HepG2 (cell line): ENCODE data around the gene HTD2. TPM values are rescaled to one million over a fixed set of nuclear protein-coding genes. Genes with fewer than 3 reads are reported as not detected.

Source experiments
- ATAC-seq: fragments of 200-7000 bp; cut with Tn5 transposase; 3 replicates; pipeline ENCODE4 v1.9.1; 2020; ENCODE audit warnings: mild to moderate bottlenecking, moderate library complexity
- BruUV-seq: library from RNA; stranded (reverse); fragments of 400-500 nt; replicated peaks from 2 replicates; lab custom pipeline; 2021; lab: Mats Ljungman, UMichigan
- CTCF ChIA-PET: fragments of 300-600 bp; formaldehyde crosslinking; extraction: SDS; loops from one replicate; lab custom pipeline; 2021; ENCODE audit warnings: low total read pairs, inconsistent platforms, low intra/inter-chr PET ratio; lab: Yijun Ruan, JAX
- POLR2A ChIA-PET: fragments of 350-600 bp; sonication (Branson Sonifier 250); formaldehyde crosslinking; loops from one replicate; lab custom pipeline; 2020; ENCODE audit warnings: antibody characterized with exemption, inconsistent platforms; lab: Yijun Ruan, JAX
- DNase-seq: peaks from one replicate; pipeline ENCODE4 v3.0.0-alpha.2; 2015; ENCODE audit warnings: low spot score
- FAIRE-seq: peaks from 3 replicates; lab custom pipeline; 2011; peaks lifted over from hg19 to GRCh38; lab: Jason Lieb, UNC
- H2AFZ ChIP-seq: one replicate; pipeline ENCODE4 v1.6.1; 2011; ENCODE audit warnings: low read length, inconsistent platforms
- H3K27ac ChIP-seq: fragments of 300-600 bp; 3 replicates; pipeline ENCODE4 v1.8.0; 2011; ENCODE audit warnings: mixed run types, mild to moderate bottlenecking, mixed read lengths, low read length, inconsistent platforms; ENCODE audit not compliant: insufficient read depth; ENCODE audit errors: extremely low read length
- H3K27me3 ChIP-seq, 2 experiments: fragments of 200-600 bp in 1 of 2; 2 replicates in 1 of 2; 3 replicates in 1 of 2; pipeline versions ENCODE4 v1.6.0 to v1.8.0; 2011; ENCODE audit warnings: low read length in 2 of 2, mild to moderate bottlenecking in 2 of 2, moderate library complexity in 2 of 2, inconsistent platforms in 1 of 2; ENCODE audit not compliant: insufficient read depth in 2 of 2, control insufficient read depth in 1 of 2
- H3K36me3 ChIP-seq, 2 experiments: fragments of 200-600 bp in 1 of 2; replicated peaks in 1 of 2; 2 replicates in 1 of 2; 3 replicates in 1 of 2; pipeline versions ENCODE4 v1.5.1 to v1.8.0; 2011; ENCODE audit warnings: low read length in 2 of 2, inconsistent platforms in 1 of 2; ENCODE audit not compliant: insufficient read depth in 2 of 2, control insufficient read depth in 1 of 2
- H3K4me1 ChIP-seq: 2 replicates; pipeline ENCODE4 v1.5.1; 2012; ENCODE audit warnings: low read length, inconsistent platforms; ENCODE audit not compliant: insufficient read depth
- H3K4me2 ChIP-seq: 2 replicates; pipeline ENCODE4 v1.6.0; 2011; ENCODE audit warnings: low read depth, low read length, inconsistent platforms
- H3K4me3 ChIP-seq, 3 experiments: fragments of 200-600 bp in 1 of 3; sonication (generic), shearing (Covaris generic) in 1 of 3; replicated peaks in 1 of 3; 2 replicates each; pipeline ENCODE4 v1.5.1; 2011 to 2016; ENCODE audit warnings: low read length in 3 of 3, inconsistent platforms in 2 of 3, low read depth in 2 of 3, mild to moderate bottlenecking in 2 of 3, control low read depth in 1 of 3, mixed read lengths in 1 of 3; ENCODE audit not compliant: insufficient read depth in 1 of 3
- H3K79me2 ChIP-seq: one replicate; pipeline ENCODE4 v1.6.1; 2011; ENCODE audit warnings: low read length, inconsistent platforms; ENCODE audit not compliant: insufficient read depth
- H3K9ac ChIP-seq: 2 replicates; pipeline ENCODE4 v1.6.0; 2011; ENCODE audit warnings: mild to moderate bottlenecking, low read depth, low read length, inconsistent platforms; ENCODE audit not compliant: insufficient read depth
- H3K9me3 ChIP-seq: 2 replicates; pipeline ENCODE4 v1.5.1; 2012; ENCODE audit warnings: mild to moderate bottlenecking, low read length
- H4K20me1 ChIP-seq: 2 replicates; pipeline ENCODE4 v1.6.0; 2011; ENCODE audit warnings: inconsistent platforms, mild to moderate bottlenecking, low read length, moderate library complexity; ENCODE audit not compliant: insufficient read depth
- BCL6 ChIP-seq: IDR thresholded peaks from 2 replicates; pipeline ENCODE4 v1.6.1; 2016; ENCODE audit warnings: missing genetic modification reagents, missing compliant biosample characterization
- BRF2 ChIP-seq: sonication (generic); formaldehyde crosslinking; IDR thresholded peaks from 2 replicates; pipeline ENCODE4 v1.8.1; 2022; ENCODE audit warnings: mild to moderate bottlenecking, missing genetic modification reagents
- CHD4 ChIP-seq: fragments of 200-600 bp; sonication (generic); IDR thresholded peaks from 2 replicates; pipeline ENCODE4 v1.7.0; 2017; ENCODE audit warnings: mild to moderate bottlenecking, low read length, borderline replicate concordance
- FOXA1 ChIP-seq, 2 experiments: fragments of 450-650 bp in 1 of 2; sonication (generic) in 1 of 2; formaldehyde crosslinking in 1 of 2; IDR thresholded peaks; 2 replicates each; pipeline versions ENCODE4 v1.4.0 to v1.6.1; 2016 to 2020; ENCODE audit warnings: missing genetic modification reagents in 1 of 2
- NRL ChIP-seq: sonication (generic); formaldehyde crosslinking; IDR thresholded peaks from 2 replicates; pipeline ENCODE4 v1.5.0; 2020; ENCODE audit warnings: missing genetic modification reagents, mild to moderate bottlenecking, moderate library complexity, borderline replicate concordance
- SMARCE1 ChIP-seq: fragments of 450-650 bp; IDR thresholded peaks from 2 replicates; pipeline ENCODE4 v1.6.1; 2017; ENCODE audit warnings: borderline replicate concordance
- ZIK1 ChIP-seq: sonication (generic); formaldehyde crosslinking; IDR thresholded peaks from 2 replicates; pipeline ENCODE4 v1.5.0; 2020; ENCODE audit warnings: mild to moderate bottlenecking, low read depth, missing genetic modification reagents, borderline replicate concordance
- ZNF382 ChIP-seq: sonication (generic); formaldehyde crosslinking; IDR thresholded peaks from 2 replicates; pipeline ENCODE4 v1.5.0; 2020; ENCODE audit warnings: missing genetic modification reagents, mild to moderate bottlenecking, borderline replicate concordance
- ZNF432 ChIP-seq: sonication (generic); formaldehyde crosslinking; IDR thresholded peaks from 2 replicates; pipeline ENCODE4 v1.5.0; 2020; ENCODE audit warnings: missing genetic modification reagents, mild to moderate bottlenecking, borderline replicate concordance
- ZNF564 ChIP-seq: sonication (generic); formaldehyde crosslinking; IDR thresholded peaks from 2 replicates; pipeline ENCODE4 v1.8.1; 2023; ENCODE audit warnings: mild to moderate bottlenecking, missing genetic modification reagents
- ZNF646 ChIP-seq: sonication (generic); formaldehyde crosslinking; IDR thresholded peaks from 2 replicates; pipeline ENCODE4 v1.9.0; 2021; ENCODE audit warnings: mild to moderate bottlenecking, missing genetic modification reagents
- WGBS: methylation state at CpG from one replicate; pipeline ENCODE4 v1.1.6; 2017; ENCODE audit warnings: low lambda C conversion rate; 5-methylcytosine and 5-hydroxymethylcytosine counted together
- in situ Hi-C: cut with HindIII; loops from 2 replicates; pipeline ENCODE4 v1.10.0; 2017; ENCODE audit warnings: low pct_unique_long_range_greater_than_20kb; ENCODE audit not compliant: extremely low pct_ligation_motif_present
- intact Hi-C: fragments of 100-400 bp; cut with micrococcal nuclease; formaldehyde crosslinking; loops from one replicate; pipeline ENCODE4 v1.10.0; 2022; ENCODE audit not compliant: unreplicated experiment
- polyA plus RNA-seq, 8 experiments: library from polyadenylated mRNA; depleted of rRNA in 3 of 8; stranded (reverse) in 7 of 8; unstranded in 1 of 8; fragments of >200 nt; fragmentation: Illumina TruSeq in 4 of 8; extraction: Trizol in 4 of 8; gene quantifications; 2 replicates each; pipeline versions ENCODE4 v1.2.1 to v1.2.3, GENCODE V29; 2011 to 2016; ENCODE audit warnings: low read depth in 4 of 8, missing spikeins in 1 of 8, mixed read lengths in 1 of 8; ENCODE audit not compliant: insufficient read depth in 1 of 8
- total RNA-seq, 5 experiments: library from RNA; depleted of rRNA; stranded (reverse); fragments of >200 nt; fragmentation: Illumina TruSeq; extraction: Trizol; gene quantifications; 2 replicates each; pipeline ENCODE4 v1.2.3, GENCODE V29; 2016; ENCODE audit warnings: low read depth in 1 of 5

HTD2 gene
- total and polyA plus RNA-seq, 2 of the 13 experiments (the other 11 are each of a cell fraction or from before 2014, with no cell fraction given) = 8.6 to 13.7 TPM

DNA sequence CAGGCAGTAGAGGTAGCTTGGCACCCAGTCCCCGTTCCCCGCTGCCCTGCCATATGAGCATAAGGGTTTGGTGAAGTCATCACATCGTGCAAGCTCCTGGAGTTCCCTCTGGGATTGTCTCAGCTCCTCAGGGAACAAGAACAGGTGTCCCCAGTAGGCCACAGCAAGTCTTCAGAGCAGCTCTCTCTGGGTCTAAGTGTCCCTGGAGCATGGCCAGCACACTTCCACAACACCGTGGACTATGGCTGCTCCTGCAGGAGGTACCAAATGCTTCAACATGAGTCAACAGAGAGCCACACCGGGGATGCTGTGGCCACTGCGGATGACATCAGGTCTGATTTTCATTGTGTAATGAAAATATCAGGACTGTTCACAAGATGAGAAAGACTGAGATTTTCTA is 45.6 kb upstream of the HTD2 start (continued):
- no peak for TF ChIP-seq ZNF646 (CRISPR knock-in tag)

- no peaks in the 10 kb centered on the region for H3K27me3 ChIP-seq
- ATAC-seq (no peak), DNase-seq (no peak), FAIRE-seq (no peak)
- 72% methylated on average over 3 of the region's 3 CpGs for WGBS
- POLR2A ChIA-PET = no interaction called here
- no TSS peak for BruUV-seq
- no peak overlapping the region for H3K4me2 ChIP-seq
- H2AFZ ChIP-seq = no peak overlapping the region
- H4K20me1 ChIP-seq = no peaks in the 10 kb centered on the region
- H3K79me2 ChIP-seq = no peaks in the 10 kb centered on the region
- H3K4me1 ChIP-seq = no peaks in the 10 kb centered on the region
- intact Hi-C loops = no loop called here
- in situ Hi-C loops = no loop called here
- TF ChIP-seq FOXA1 (IDR thresholded peaks at IDR 0.05) (no peak), FOXA1 (CRISPR knock-in tag; IDR thresholded peaks at IDR 0.05) (no peak), ZIK1 (CRISPR knock-in tag) (no peak), ZNF382 (CRISPR knock-in tag) (no peak), ZNF432 (CRISPR knock-in tag) (no peak), BRF2 (CRISPR knock-in tag) (no peak), SMARCE1 (no peak), NRL (no peak), BCL6 (CRISPR knock-in tag) (no peak), ZNF564 (CRISPR knock-in tag) (no peak), CHD4 (no peak)
- no peak overlapping the region for H3K27ac ChIP-seq
- H3K9me3 ChIP-seq = no peaks in the 10 kb centered on the region
- CTCF ChIA-PET = no interaction called here
- no peak overlapping the region for H3K9ac ChIP-seq
- H3K36me3 ChIP-seq = peaks cover 4 to 14% of the 10 kb centered on the region in 2 experiments
- H3K4me3 ChIP-seq = no peak overlapping the region
These were observed 44.2 kb upstream of the HTD2 start for GRCh38 chr3:58261954-58262666.
